HFFc6 (cell line): ENCODE data around the gene EBP. TPM values are rescaled to one million over a fixed set of nuclear protein-coding genes. Genes with fewer than 3 reads are reported as not detected.
"Not testable (repeated sequence)": the region's sequence is repeated elsewhere in the genome, so short reads cannot be mapped to it uniquely, and the experiment has no call there.

Source experiments
- DNase-seq: peaks from one replicate; pipeline ENCODE4 v3.0.0-alpha.2; 2018
- H3K27ac Mint-ChIP-seq: 2 replicates; pipeline ENCODE4 v1.8.0; 2020; ENCODE audit warnings: mild to moderate bottlenecking, mixed read lengths
- H3K27me3 Mint-ChIP-seq: 2 replicates; pipeline ENCODE4 v1.8.0; 2021; ENCODE audit warnings: mild to moderate bottlenecking, moderate library complexity, mixed read lengths; ENCODE audit not compliant: insufficient read depth
- H3K36me3 Mint-ChIP-seq: 2 replicates; pipeline ENCODE4 v1.8.0; 2021; ENCODE audit warnings: low read depth, mixed read lengths
- H3K4me1 Mint-ChIP-seq: 2 replicates; pipeline ENCODE4 v1.8.0; 2020; ENCODE audit warnings: low read depth, mixed read lengths
- H3K4me3 Mint-ChIP-seq: 2 replicates; pipeline ENCODE4 v1.8.0; 2020; ENCODE audit warnings: mild to moderate bottlenecking, moderate library complexity, mixed read lengths
- H3K9me3 Mint-ChIP-seq: 2 replicates; pipeline ENCODE4 v1.8.0; 2020; ENCODE audit warnings: mild to moderate bottlenecking, mixed read lengths
- CTCF ChIP-seq: fragments of 200-600 bp; sonication (generic); IDR thresholded peaks from 2 replicates; pipeline ENCODE4 v1.5.0; 2021; ENCODE audit warnings: antibody characterized with exemption, mild to moderate bottlenecking
- total RNA-seq, 6 experiments: library from RNA; stranded (reverse); fragmentation: NEBNext Ultra II Directional; extraction: Animal tissue kit (Norgen Biotek cat#: 25700); gene quantifications; 2 replicates in 1 of 6; 3 replicates in 5 of 6; pipeline ENCODE4 v1.2.3, GENCODE V29; 2021

The EBP gene
- total RNA-seq, 6 experiments from 2014 or later: 26.0 to 42.2 (median 39.1) TPM

- DNase-seq: no peak
- H3K4me1 Mint-ChIP-seq: peaks cover 14% of the 10 kb centered on the region
- no peak overlapping the region for H3K27ac Mint-ChIP-seq
- H3K9me3 Mint-ChIP-seq: no peaks in the 10 kb centered on the region
- no peak overlapping the region for H3K4me3 Mint-ChIP-seq
- peaks cover 4% of the 10 kb centered on the region; the same call in 1 of the 2 replicates for H3K36me3 Mint-ChIP-seq
- no peaks in the 10 kb centered on the region; the same call in 1 of the 2 replicates for H3K27me3 Mint-ChIP-seq
- TF ChIP-seq CTCF: no peak
Observed at GRCh38 chrX:48514868-48515460, 6.6 kb upstream of the EBP start.

GRCh38 chrX:48515842-48516241 is 5.8 kb upstream of the EBP start:
- no peaks in the 10 kb centered on the region; the same call in 1 of the 2 replicates for H3K27me3 Mint-ChIP-seq
- H3K4me1 Mint-ChIP-seq: peaks cover 16% of the 10 kb centered on the region
- H3K9me3 Mint-ChIP-seq: no peaks in the 10 kb centered on the region
- H3K36me3 Mint-ChIP-seq: peaks cover 4% of the 10 kb centered on the region; the same call in 1 of the 2 replicates
- H3K4me3 Mint-ChIP-seq: no peak overlapping the region
- no peak for DNase-seq
- no peak for TF ChIP-seq CTCF
- H3K27ac Mint-ChIP-seq: no peak overlapping the region

- Mint-ChIP-seq H3K27me3 (no peaks in the 10 kb centered on the region; the same call in 1 of the 2 replicates), H3K4me3 (no peak overlapping the region), H3K36me3 (peaks cover 4% of the 10 kb centered on the region; the same call in 1 of the 2 replicates), H3K4me1 (peaks cover 20% of the 10 kb centered on the region), H3K9me3 (no peaks in the 10 kb centered on the region), H3K27ac (no peak overlapping the region)
- no peak for TF ChIP-seq CTCF
- no peak for DNase-seq
Observed at GRCh38 chrX:48516285-48516684, 5.3 kb upstream of the EBP start.

- Mint-ChIP-seq H3K27ac (no peak overlapping the region), H3K9me3 (no peaks in the 10 kb centered on the region), H3K4me3 (no peak overlapping the region), H3K27me3 (peaks cover 1% of the 10 kb centered on the region; the same call in 1 of the 2 replicates), H3K4me1 (peaks cover 21% of the 10 kb centered on the region), H3K36me3 (peaks cover 4% of the 10 kb centered on the region; the same call in 1 of the 2 replicates)
- TF ChIP-seq CTCF: no peak
- no peak for DNase-seq
Observed at GRCh38 chrX:48516987-48517386, 4.6 kb upstream of the EBP start.

- not testable (repeated sequence) for H3K27me3 Mint-ChIP-seq, DNase-seq, H3K9me3 Mint-ChIP-seq, H3K4me3 Mint-ChIP-seq, H3K36me3 Mint-ChIP-seq, H3K27ac Mint-ChIP-seq
- H3K4me1 Mint-ChIP-seq: peaks cover 14% of the 10 kb centered on the region
Observed at GRCh38 chrX:48519481-48519880, 2.1 kb upstream of the EBP start.

GRCh38 chrX:48520455-48520854 is 1.2 kb upstream of the EBP start:
- Mint-ChIP-seq H3K27me3 (peaks cover 3% of the 10 kb centered on the region), H3K27ac (0 out of 2 replicates have a peak overlapping the region, but pooled peaks have one; percentile 14), H3K4me3 (peak overlapping the region; percentile 91; the same call in 1 of the 2 replicates), H3K4me1 (peaks cover 14% of the 10 kb centered on the region), H3K9me3 (no peaks in the 10 kb centered on the region), H3K36me3 (peaks cover 4% of the 10 kb centered on the region)
- no peak for TF ChIP-seq CTCF
- DNase-seq: no peak
